ENCODE data around the gene MICAL3.

The MICAL3 gene

DNA sequence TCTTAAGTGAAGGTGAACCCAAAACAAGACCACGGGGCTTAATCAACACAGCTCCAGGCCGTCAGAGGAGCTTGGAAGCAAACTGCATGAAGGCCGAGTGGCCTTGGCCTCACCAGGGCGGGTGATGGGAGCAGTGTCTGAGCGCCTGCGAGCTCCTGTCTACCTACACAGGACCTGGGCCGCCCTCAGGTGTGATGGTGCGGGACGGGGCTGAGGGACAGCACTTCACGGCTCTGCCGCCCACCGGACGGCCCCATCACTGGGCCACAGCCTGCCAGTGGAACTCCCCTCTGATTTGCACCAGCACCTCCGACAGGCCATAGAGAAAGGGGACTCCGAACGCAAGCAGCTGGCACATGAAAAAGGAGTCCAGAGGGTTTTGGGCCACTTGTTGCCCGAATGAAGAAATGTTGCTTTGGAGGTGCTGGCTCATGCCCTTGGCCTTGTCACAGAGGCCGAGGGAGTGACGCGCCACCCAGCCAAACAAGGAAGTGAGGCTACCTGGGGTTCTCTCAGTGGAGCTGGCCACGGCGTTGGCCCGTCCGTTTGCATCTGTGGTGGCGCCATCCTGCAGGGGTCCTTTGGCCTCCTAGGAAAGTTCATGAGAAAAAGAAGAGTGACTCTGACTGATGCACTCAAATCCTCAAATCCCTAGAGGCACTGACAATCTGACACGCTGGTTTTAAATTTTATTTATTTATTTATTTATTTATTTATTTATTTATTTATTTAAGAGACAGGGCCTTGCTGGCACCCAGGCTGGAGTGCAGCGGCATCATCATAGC lies 159.8 kb downstream of the MICAL3 start:
- TF ChIP-seq, protein P1, sequence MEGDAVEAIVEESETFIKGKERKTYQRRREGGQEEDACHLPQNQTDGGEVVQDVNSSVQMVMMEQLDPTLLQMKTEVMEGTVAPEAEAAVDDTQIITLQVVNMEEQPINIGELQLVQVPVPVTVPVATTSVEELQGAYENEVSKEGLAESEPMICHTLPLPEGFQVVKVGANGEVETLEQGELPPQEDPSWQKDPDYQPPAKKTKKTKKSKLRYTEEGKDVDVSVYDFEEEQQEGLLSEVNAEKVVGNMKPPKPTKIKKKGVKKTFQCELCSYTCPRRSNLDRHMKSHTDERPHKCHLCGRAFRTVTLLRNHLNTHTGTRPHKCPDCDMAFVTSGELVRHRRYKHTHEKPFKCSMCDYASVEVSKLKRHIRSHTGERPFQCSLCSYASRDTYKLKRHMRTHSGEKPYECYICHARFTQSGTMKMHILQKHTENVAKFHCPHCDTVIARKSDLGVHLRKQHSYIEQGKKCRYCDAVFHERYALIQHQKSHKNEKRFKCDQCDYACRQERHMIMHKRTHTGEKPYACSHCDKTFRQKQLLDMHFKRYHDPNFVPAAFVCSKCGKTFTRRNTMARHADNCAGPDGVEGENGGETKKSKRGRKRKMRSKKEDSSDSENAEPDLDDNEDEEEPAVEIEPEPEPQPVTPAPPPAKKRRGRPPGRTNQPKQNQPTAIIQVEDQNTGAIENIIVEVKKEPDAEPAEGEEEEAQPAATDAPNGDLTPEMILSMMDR (IDR thresholded peaks at IDR 0.05; ENCODE audit: low read depth, low read length): no peak
- no peak overlapping the region for H3K4me3 ChIP-seq (ENCODE audit: low read depth, low read length)

DNA sequence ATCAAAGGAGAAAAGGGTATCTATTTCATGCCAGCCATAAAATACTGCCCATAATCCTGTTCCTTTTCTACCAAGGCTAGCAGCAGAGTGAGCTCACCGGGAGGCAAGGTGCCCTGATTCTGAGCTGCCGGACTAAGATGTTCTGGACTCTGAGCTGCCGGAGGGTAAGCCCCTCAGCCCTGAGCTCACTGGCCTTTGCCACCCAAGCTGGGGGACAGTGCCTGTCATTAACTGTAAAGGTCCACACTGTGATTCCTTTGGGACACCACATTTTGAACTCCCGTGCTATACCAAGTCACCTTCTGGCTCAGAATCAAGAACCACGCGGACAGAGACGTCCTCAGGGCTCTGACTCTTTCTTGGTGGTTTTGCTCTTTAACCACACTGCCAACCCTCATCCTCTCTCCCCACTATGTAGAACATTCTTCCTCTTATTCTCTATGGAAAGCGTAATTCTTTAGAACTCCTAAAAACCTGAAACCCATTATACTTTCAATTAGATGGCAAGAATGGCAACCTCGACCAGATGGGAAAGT lies 161.6 kb downstream of the MICAL3 start:
- no peak overlapping the region for H3K4me3 ChIP-seq (ENCODE audit: low read depth, low read length)
- TF ChIP-seq, protein P1 (IDR thresholded peaks at IDR 0.05; ENCODE audit: low read depth, low read length): no peak

DNA sequence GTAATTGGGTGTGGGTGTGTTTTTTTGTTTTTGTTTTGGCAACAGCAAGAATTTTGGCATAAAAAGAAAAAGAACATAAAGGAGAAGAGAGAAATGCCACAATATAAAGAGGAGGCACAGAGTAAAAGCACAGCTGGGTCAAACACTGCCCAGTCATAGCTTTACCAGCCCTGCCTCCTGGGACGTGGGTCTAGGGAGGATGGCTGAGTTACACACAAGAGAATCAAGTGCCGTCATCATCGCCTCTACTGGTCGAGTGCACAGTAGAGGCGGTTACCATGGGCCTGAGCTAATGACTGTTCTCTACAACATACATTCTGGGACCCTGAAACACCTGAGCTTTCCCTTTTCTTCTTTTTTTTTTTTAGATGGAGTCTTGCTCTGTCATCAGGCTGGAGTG lies 162.5 kb downstream of the MICAL3 start:
- no peak overlapping the region for H3K4me3 ChIP-seq (ENCODE audit: low read depth, low read length)
- TF ChIP-seq, protein P1 (IDR thresholded peaks at IDR 0.05; ENCODE audit: low read depth, low read length): no peak

DNA sequence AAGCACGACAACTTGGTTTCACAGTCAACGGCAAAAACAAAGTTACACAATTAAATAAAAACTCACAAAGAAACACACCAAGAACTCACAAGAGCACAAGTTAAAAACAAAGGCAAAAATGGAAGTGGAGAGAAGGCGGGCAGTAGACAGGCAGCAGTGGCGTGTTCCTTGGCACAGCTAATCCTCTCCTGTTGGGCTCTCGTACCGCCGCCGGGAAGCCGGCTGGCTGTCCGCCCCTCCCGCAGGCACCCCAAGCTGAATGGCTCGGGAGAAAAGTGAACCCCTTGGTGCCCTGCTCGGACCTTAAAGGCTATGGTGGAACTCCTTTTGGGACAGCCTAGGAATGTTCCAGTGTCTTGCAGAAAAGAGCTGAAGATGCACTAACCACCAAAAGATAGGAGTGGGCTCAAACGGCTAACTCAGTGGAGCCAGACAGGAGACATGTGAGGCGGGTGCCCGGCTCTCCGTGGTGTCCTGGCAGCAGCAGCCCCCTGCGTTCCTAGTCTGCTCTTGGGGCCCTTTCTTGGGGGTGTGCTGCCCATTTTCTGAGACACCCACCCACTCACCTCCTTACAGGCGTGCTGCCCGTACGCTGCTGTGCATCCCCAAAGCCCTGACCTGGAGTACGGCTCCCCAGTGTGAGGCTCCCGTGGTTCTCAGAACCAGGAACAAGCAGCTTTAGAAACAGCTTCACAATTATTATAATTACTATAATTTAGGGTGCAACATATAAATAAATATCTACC lies 164.0 kb downstream of the MICAL3 start:
- H3K4me3 ChIP-seq (ENCODE audit: low read depth, low read length): no peak overlapping the region
- TF ChIP-seq, protein P1 (IDR thresholded peaks at IDR 0.05; ENCODE audit: low read depth, low read length): no peak

DNA sequence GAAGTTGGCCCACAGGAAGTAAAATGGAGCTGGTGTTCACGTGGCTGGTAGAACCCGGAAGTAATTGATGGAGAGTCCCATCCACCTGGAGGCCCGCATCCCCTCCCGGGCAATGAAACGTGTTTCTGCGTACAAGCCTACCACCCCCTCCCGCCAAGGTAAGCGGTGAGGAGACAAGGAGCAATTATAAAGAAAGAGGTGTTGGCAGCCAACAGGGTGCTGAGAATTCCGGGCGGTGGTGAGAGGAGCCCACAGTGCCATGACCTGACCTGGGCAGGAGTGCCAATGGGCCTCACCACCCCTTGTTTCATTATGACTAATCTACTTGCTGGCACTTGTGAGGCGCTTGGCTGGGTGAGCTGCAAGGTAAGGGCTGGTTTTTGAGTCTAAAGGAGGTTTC lies 166.3 kb downstream of the MICAL3 start:
- no peak overlapping the region for H3K4me3 ChIP-seq (ENCODE audit: low read depth, low read length)
- TF ChIP-seq, protein P1 (IDR thresholded peaks at IDR 0.05; ENCODE audit: low read depth, low read length): no peak

DNA sequence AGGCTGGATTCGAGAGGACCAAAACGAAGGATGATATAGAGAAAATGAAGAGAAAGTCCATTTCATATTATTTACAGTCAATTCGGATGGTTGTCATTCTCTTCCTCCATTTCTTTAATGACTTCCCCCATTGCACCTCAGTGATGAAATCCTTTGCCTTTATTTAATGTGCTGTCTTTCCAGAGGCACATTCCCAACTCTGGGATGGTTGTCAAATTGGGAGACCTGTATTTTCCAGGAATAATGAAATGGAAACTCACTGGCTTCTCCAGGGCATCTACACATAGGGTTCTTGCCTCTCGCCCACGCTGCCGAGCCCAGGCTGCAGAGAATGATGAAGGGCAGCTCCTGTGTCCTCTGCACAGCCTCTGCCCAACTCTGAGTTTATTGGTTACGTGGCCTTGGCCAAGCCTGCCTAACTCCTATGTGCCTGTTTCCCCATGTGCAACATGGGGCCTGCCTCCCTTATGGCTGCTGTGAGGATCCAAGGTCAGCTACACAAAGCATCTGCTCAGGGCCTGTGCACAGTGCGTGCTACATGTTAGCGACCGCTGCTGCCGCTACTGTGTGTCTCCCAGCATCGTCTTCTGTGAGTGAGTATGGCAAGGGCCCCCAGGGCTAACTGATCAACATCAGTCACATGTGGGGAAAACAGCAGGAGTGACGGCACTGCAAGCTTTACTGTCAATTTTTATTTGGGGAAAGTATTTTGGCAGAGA lies 168.6 kb downstream of the MICAL3 start:
- TF ChIP-seq, protein P1 (IDR thresholded peaks at IDR 0.05; ENCODE audit: low read depth, low read length): no peak
- H3K4me3 ChIP-seq (ENCODE audit: low read depth, low read length): no peak overlapping the region

All from WI38 (cell line).